MCF 10A (cell line): Measurements from ENCODE around the gene DNAH17. TPM values are rescaled to one million over a fixed set of nuclear protein-coding genes. Genes with fewer than 3 reads are reported as not detected.

ENCODE experiments used
- BruUV-seq: library from RNA; stranded (reverse); fragments of 400-500 nt; replicated peaks from 2 replicates; lab custom pipeline; 2021; lab: Mats Ljungman, UMichigan
- CTCF ChIA-PET: fragments of 300-600 bp; sonication (Branson Sonifier 250); formaldehyde crosslinking; extraction: SDS; loops from one replicate; lab custom pipeline; 2021; ENCODE audit warnings: antibody characterized with exemption, inconsistent platforms; lab: Yijun Ruan, JAX
- POLR2A ChIA-PET: fragments of 300-600, 350-650 bp; sonication (Branson Sonifier 250); formaldehyde crosslinking; extraction: SDS; loops from one replicate; lab custom pipeline; 2020; ENCODE audit warnings: antibody characterized with exemption, inconsistent platforms; lab: Yijun Ruan, JAX
- DNase-seq: peaks from one replicate; pipeline ENCODE4 v3.0.0-alpha.2; 2018; ENCODE audit not compliant: unreplicated experiment
- H3K27ac Mint-ChIP-seq: one replicate; pipeline ENCODE4 v1.8.0; 2022; ENCODE audit warnings: mild to moderate bottlenecking, low read depth, mixed read lengths; ENCODE audit not compliant: unreplicated experiment
- H3K27me3 Mint-ChIP-seq: one replicate; pipeline ENCODE4 v1.8.0; 2022; ENCODE audit warnings: mixed read lengths; ENCODE audit not compliant: insufficient read depth, unreplicated experiment
- H3K36me3 Mint-ChIP-seq: one replicate; pipeline ENCODE4 v1.8.0; 2022; ENCODE audit warnings: mild to moderate bottlenecking, moderate library complexity, mixed read lengths; ENCODE audit not compliant: insufficient read depth, unreplicated experiment
- H3K4me1 Mint-ChIP-seq: one replicate; pipeline ENCODE4 v1.8.0; 2022; ENCODE audit warnings: mixed read lengths; ENCODE audit not compliant: insufficient read depth, unreplicated experiment
- H3K4me3 Mint-ChIP-seq: one replicate; pipeline ENCODE4 v1.8.0; 2022; ENCODE audit warnings: mild to moderate bottlenecking, moderate library complexity, mixed read lengths; ENCODE audit not compliant: unreplicated experiment
- H3K9me3 Mint-ChIP-seq: one replicate; pipeline ENCODE4 v1.8.0; 2022; ENCODE audit warnings: mixed read lengths; ENCODE audit not compliant: unreplicated experiment
- CTCF ChIP-seq: fragments of 200-600 bp; IDR thresholded peaks from one replicate; pipeline ENCODE4 v1.8.0; 2022; ENCODE audit warnings: antibody characterized with exemption, mild to moderate bottlenecking; ENCODE audit not compliant: unreplicated experiment
- intact Hi-C: fragments of 100-400 bp; cut with micrococcal nuclease; formaldehyde crosslinking; loops from 2 replicates; pipeline ENCODE4 v1.14.1; 2022
- total RNA-seq: library from RNA; stranded (reverse); gene quantifications from 2 replicates; pipeline ENCODE4 v1.2.3, GENCODE V29; 2022

Gene DNAH17
- total RNA-seq, 1 experiment from 2014 or later: not detected

GRCh38 chr17:78599419-78599818 is 22.2 kb upstream of the DNAH17 start:
- Mint-ChIP-seq H3K4me1 (no peaks in the 10 kb centered on the region), H3K4me3 (no peak overlapping the region), H3K9me3 (no peaks in the 10 kb centered on the region), H3K27ac (no peak overlapping the region), H3K27me3 (no peaks in the 10 kb centered on the region), H3K36me3 (no peaks in the 10 kb centered on the region)
- ChIA-PET POLR2A (no interaction called here), CTCF (interaction anchor here (0.6 kb wide), 1 partner anchor 50 kb away, joined by 3 read pairs; no protein-coding TSS in a partner anchor)
- TF ChIP-seq CTCF: no peak
- BruUV-seq: no TSS peak
- no peak for DNase-seq
- intact Hi-C loops: no loop called here

GRCh38 chr17:78598013-78598471 is 20.8 kb upstream of the DNAH17 start:
- Mint-ChIP-seq H3K27me3 (no peaks in the 10 kb centered on the region), H3K9me3 (no peaks in the 10 kb centered on the region), H3K27ac (no peak overlapping the region), H3K36me3 (no peaks in the 10 kb centered on the region), H3K4me1 (no peaks in the 10 kb centered on the region), H3K4me3 (no peak overlapping the region)
- intact Hi-C loops: no loop called here
- ChIA-PET POLR2A (no interaction called here), CTCF (interaction anchor here (0.5 kb wide), 1 partner anchor 795 kb away, joined by 3 read pairs; no protein-coding TSS in a partner anchor)
- no peak for DNase-seq
- no TSS peak for BruUV-seq
- no peak for TF ChIP-seq CTCF

GRCh38 chr17:78596871-78597764 is 19.9 kb upstream of the DNAH17 start:
- peaks cover 5% of the 10 kb centered on the region for H3K4me1 Mint-ChIP-seq
- POLR2A ChIA-PET: interaction anchor here (0.7 kb wide), 1 partner anchor 243 kb away, joined by 3 read pairs; no protein-coding TSS in a partner anchor
- intact Hi-C loops: no loop called here
- CTCF ChIA-PET: interaction anchor here (0.6 to 0.7 kb wide), 3 partner anchors 58 to 491 kb away, joined by 3 read pairs; no protein-coding TSS in a partner anchor
- H3K27me3 Mint-ChIP-seq: no peaks in the 10 kb centered on the region
- BruUV-seq: no TSS peak
- no peaks in the 10 kb centered on the region for H3K36me3 Mint-ChIP-seq
- no peak overlapping the region for H3K27ac Mint-ChIP-seq
- H3K4me3 Mint-ChIP-seq: no peak overlapping the region
- TF ChIP-seq CTCF: no peak
- H3K9me3 Mint-ChIP-seq: no peaks in the 10 kb centered on the region
- no peak for DNase-seq

GRCh38 chr17:78595135-78595810 is 18.1 kb upstream of the DNAH17 start:
- Mint-ChIP-seq H3K9me3 (no peaks in the 10 kb centered on the region), H3K27ac (no peak overlapping the region), H3K36me3 (no peaks in the 10 kb centered on the region), H3K4me1 (peaks cover 7% of the 10 kb centered on the region), H3K27me3 (no peaks in the 10 kb centered on the region), H3K4me3 (no peak overlapping the region)
- DNase-seq: no peak
- POLR2A ChIA-PET: no interaction called here
- BruUV-seq: no TSS peak
- intact Hi-C loops: no loop called here
- no peak for TF ChIP-seq CTCF
- CTCF ChIA-PET: no interaction called here
